ENCODE measurements around the gene AOAH.

AOAH gene

DNA sequence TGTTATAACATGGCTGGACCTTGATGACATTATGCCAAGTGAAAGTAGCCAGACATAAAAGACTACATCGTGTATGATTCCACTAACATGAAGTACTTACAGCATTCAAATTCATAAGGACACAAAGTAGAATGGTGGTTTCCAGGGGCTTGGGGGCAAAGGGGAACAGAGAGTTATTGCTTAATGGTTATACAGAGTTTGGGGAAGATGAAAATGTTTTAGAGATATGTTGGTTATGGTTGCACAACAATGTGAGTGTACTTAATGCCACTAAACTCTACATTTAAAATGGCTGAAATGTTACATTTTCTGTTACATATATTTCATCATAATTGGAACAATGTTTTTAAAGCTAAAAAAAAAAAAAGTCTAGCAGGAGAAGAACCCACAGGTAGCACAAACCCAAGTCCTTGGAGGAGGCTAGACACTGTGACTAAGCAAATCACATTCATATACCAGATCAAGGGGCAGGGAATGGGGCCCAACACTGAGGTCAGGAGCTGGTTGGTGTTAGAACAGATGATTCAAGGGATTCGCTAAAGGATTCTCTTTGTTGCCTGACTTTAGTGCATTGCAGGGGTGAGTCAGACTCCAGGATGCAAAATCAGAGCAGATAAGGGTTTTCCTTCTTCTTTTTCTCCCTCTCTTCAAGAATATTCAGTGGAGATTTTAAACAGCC, 25.1 kb upstream of the AOAH start:
- peaks cover 5% of the 10 kb centered on the region for H3K36me3 Mint-ChIP-seq (ENCODE audit: low read depth)
- H3K27me3 Mint-ChIP-seq (ENCODE audit: low read depth), result peaks cover 3% of the 10 kb centered on the region
- no peak for DNase-seq (ENCODE audit: low spot score)
- peaks cover 28% of the 10 kb centered on the region for H3K4me1 Mint-ChIP-seq (ENCODE audit: low read depth)
- no peak overlapping the region for H3K4me3 Mint-ChIP-seq
- no peak overlapping the region for H3K27ac Mint-ChIP-seq
- no peaks in the 10 kb centered on the region for H3K9me3 Mint-ChIP-seq

- Mint-ChIP-seq H3K9me3 (peaks cover 12% of the 10 kb centered on the region), H3K27ac (no peak overlapping the region), H3K27me3 (ENCODE audit: low read depth) (peaks cover 3% of the 10 kb centered on the region), H3K4me1 (ENCODE audit: low read depth) (peaks cover 28% of the 10 kb centered on the region), H3K36me3 (ENCODE audit: low read depth) (peaks cover 8% of the 10 kb centered on the region), H3K4me3 (peak overlapping the region; percentile 56)
- peak; percentile 26 for DNase-seq (ENCODE audit: low spot score)
These were observed 23.8 kb upstream of the AOAH start for GRCh38 chr7:36748017-36748487.

GRCh38 chr7:36747280-36748016, 23.2 kb upstream of the AOAH start:
- peaks cover 33% of the 10 kb centered on the region for H3K4me1 Mint-ChIP-seq (ENCODE audit: low read depth)
- peaks cover 3% of the 10 kb centered on the region for H3K27me3 Mint-ChIP-seq (ENCODE audit: low read depth)
- H3K4me3 Mint-ChIP-seq, result peak overlapping the region; percentile 56
- peaks cover 14% of the 10 kb centered on the region for H3K9me3 Mint-ChIP-seq
- DNase-seq (ENCODE audit: low spot score), result no peak
- no peak overlapping the region for H3K27ac Mint-ChIP-seq
- peaks cover 8% of the 10 kb centered on the region for H3K36me3 Mint-ChIP-seq (ENCODE audit: low read depth)

GRCh38 chr7:36746347-36746746, 22.1 kb upstream of the AOAH start:
- Mint-ChIP-seq H3K9me3 (peaks cover 14% of the 10 kb centered on the region), H3K27me3 (ENCODE audit: low read depth) (peaks cover 3% of the 10 kb centered on the region), H3K4me3 (no peak overlapping the region), H3K36me3 (ENCODE audit: low read depth) (peaks cover 8% of the 10 kb centered on the region), H3K4me1 (ENCODE audit: low read depth) (peaks cover 33% of the 10 kb centered on the region), H3K27ac (no peak overlapping the region)
- no peak for DNase-seq (ENCODE audit: low spot score)

- Mint-ChIP-seq H3K9me3 (peaks cover 14% of the 10 kb centered on the region), H3K27ac (no peak overlapping the region), H3K36me3 (ENCODE audit: low read depth) (peaks cover 8% of the 10 kb centered on the region), H3K4me3 (no peak overlapping the region), H3K27me3 (ENCODE audit: low read depth) (no peaks in the 10 kb centered on the region), H3K4me1 (ENCODE audit: low read depth) (peaks cover 29% of the 10 kb centered on the region)
- no peak for DNase-seq (ENCODE audit: low spot score)
These were observed 18.8 kb upstream of the AOAH start for GRCh38 chr7:36742911-36743775.

DNA sequence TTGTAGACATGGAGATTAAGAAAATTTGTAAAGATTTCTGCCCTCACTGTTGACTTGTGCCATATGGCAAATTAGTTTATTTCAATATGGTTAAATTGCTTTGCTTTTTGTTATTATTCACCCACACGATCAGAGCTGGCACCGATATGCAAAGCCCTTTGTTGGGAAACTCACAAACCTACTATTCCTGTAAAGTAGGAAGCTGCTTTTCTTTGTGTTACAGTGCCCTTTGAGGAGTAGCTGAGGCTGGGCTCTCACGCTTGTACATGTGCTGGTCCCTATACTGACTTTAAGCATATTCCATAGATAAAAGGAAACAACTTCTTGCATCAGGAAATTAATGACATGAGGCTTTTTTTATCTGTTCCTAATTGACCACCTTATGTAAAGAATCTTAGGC, 17.6 kb upstream of the AOAH start:
- Mint-ChIP-seq H3K4me3 (no peak overlapping the region), H3K36me3 (ENCODE audit: low read depth) (peaks cover 8% of the 10 kb centered on the region), H3K4me1 (ENCODE audit: low read depth) (peaks cover 20% of the 10 kb centered on the region), H3K27ac (no peak overlapping the region), H3K27me3 (ENCODE audit: low read depth) (no peaks in the 10 kb centered on the region), H3K9me3 (peaks cover 14% of the 10 kb centered on the region)
- no peak for DNase-seq (ENCODE audit: low spot score)

DNA sequence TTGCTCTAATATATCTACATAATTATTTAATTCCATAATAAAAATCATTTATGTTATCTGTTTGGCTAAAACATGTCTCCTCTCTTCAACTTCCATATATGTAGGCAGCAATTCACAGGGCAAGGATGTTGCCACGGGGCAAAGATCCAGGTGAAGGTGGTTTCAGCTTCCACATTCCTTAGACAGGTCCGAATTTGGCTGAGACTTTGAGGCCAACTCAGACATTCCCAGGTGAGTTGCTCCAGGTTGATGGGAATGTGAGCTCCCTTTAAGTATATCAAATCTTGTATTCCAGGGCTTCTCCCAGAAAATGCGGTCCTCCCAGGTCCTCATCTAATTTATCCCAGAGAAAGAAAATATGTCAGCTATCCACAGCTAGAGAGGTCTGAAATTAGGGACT, 15.1 kb upstream of the AOAH start:
- Mint-ChIP-seq H3K4me3 (no peak overlapping the region), H3K9me3 (peaks cover 14% of the 10 kb centered on the region), H3K27ac (no peak overlapping the region), H3K36me3 (ENCODE audit: low read depth) (peaks cover 8% of the 10 kb centered on the region), H3K4me1 (ENCODE audit: low read depth) (peaks cover 34% of the 10 kb centered on the region), H3K27me3 (ENCODE audit: low read depth) (no peaks in the 10 kb centered on the region)
- no peak for DNase-seq (ENCODE audit: low spot score)

DNA sequence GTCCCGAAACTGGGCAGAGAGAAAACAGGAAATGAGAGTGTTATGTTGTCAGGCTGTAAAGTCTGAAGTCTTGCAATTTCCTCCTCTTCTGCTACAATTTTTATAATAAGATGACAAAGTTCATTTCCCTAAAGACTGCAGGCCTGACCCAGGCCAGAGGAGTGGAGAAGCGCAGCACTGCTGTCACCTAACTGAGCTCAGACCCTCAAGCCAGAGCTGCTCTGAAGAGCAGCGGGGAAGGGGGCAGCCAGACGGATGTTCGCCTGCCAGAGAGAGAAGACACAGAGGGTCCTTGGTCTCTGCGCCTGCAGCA, 12.6 kb upstream of the AOAH start:
- Mint-ChIP-seq H3K27me3 (ENCODE audit: low read depth) (no peaks in the 10 kb centered on the region), H3K36me3 (ENCODE audit: low read depth) (peaks cover 12% of the 10 kb centered on the region), H3K27ac (peak overlapping the region; percentile 81), H3K4me3 (peak overlapping the region; percentile 67), H3K4me1 (ENCODE audit: low read depth) (peaks cover 38% of the 10 kb centered on the region), H3K9me3 (peaks cover 12% of the 10 kb centered on the region)
- no peak for DNase-seq (ENCODE audit: low spot score)

DNA sequence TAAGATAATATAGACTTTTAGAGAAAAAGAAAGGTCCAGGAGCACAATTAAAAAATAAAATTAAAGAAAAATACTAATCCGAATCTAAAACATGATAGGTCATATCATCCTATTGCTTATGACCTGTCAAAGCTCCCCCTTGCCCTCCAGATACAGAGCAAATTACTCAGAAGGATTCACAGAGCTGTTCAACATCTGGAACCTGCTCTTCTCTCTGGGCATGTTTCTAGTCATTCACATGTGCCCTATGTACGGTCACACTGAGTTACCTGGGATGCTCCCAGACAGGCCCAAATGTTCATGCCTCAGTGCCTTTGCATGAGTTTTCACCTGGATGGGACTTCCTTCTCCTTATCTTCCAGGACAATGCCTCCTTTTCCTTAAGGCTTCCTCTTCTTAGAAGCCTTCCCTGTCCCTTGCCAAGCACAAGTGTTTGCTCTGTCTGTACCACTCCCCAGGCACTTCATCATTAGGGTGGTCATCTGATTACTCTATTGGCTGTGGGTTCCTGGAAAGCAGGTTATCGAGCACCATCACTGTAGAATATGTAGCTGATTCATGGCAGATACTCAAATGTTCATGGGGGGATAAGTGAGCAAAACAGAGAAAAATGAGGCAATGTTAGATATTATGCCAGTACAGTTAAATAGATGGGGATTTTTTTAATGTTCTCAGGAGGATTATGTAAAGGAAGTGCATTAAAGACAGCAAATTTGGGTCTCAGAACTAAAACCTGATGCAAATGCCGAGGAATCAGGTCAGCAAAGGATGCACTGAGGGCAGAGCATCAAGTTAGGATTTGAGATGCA, 12.0 kb upstream of the AOAH start:
- peak overlapping the region; percentile 67 for H3K4me3 Mint-ChIP-seq
- H3K4me1 Mint-ChIP-seq (ENCODE audit: low read depth), result peaks cover 38% of the 10 kb centered on the region

DNA sequence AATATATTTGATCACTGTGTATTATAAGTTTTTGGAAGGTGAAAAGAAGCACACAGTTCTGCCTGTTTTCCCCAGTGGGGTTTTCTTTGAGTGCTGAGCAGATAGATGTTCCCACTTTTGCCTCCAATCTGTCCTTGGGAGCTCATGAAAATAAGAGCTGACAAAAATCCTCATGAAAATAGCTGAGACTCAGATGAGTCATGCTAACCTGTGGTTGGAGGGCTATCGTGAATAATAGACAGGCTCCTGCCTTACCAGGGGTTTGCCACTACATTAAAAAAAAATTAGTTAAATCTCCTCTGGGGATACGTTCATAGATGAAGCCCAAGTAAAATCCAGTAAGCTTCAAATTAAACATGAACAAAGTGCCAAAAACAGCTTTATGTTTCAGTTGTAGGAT, 10.9 kb upstream of the AOAH start:
- no peak overlapping the region for H3K4me3 Mint-ChIP-seq
- H3K4me1 Mint-ChIP-seq (ENCODE audit: low read depth), result peaks cover 38% of the 10 kb centered on the region
- H3K9me3 Mint-ChIP-seq, result peaks cover 29% of the 10 kb centered on the region
- no peaks in the 10 kb centered on the region for H3K27me3 Mint-ChIP-seq (ENCODE audit: low read depth)
- DNase-seq (ENCODE audit: low spot score), result no peak
- peak overlapping the region; percentile 2 for H3K27ac Mint-ChIP-seq
- H3K36me3 Mint-ChIP-seq (ENCODE audit: low read depth), result peaks cover 23% of the 10 kb centered on the region

More for the DNA sequence above, 12.0 kb upstream of the AOAH start:
- Mint-ChIP-seq H3K27me3 (ENCODE audit: low read depth) (no peaks in the 10 kb centered on the region), H3K9me3 (peaks cover 18% of the 10 kb centered on the region), H3K27ac (peak overlapping the region; percentile 81), H3K36me3 (ENCODE audit: low read depth) (peaks cover 15% of the 10 kb centered on the region)
- no peak for DNase-seq (ENCODE audit: low spot score)

- Mint-ChIP-seq H3K9me3 (peaks cover 33% of the 10 kb centered on the region), H3K27ac (no peak overlapping the region), H3K4me3 (no peak overlapping the region), H3K27me3 (ENCODE audit: low read depth) (no peaks in the 10 kb centered on the region), H3K36me3 (ENCODE audit: low read depth) (peaks cover 23% of the 10 kb centered on the region), H3K4me1 (ENCODE audit: low read depth) (peaks cover 38% of the 10 kb centered on the region)
- no peak for DNase-seq (ENCODE audit: low spot score)
These were observed 10.4 kb upstream of the AOAH start for GRCh38 chr7:36734731-36735130.

- Mint-ChIP-seq H3K36me3 (ENCODE audit: low read depth) (peaks cover 18% of the 10 kb centered on the region), H3K9me3 (peaks cover 40% of the 10 kb centered on the region), H3K27ac (no peak overlapping the region), H3K27me3 (ENCODE audit: low read depth) (no peaks in the 10 kb centered on the region), H3K4me1 (ENCODE audit: low read depth) (peaks cover 34% of the 10 kb centered on the region), H3K4me3 (no peak overlapping the region)
- no peak for DNase-seq (ENCODE audit: low spot score)
These were observed 9.1 kb upstream of the AOAH start for GRCh38 chr7:36733411-36733810.

DNA sequence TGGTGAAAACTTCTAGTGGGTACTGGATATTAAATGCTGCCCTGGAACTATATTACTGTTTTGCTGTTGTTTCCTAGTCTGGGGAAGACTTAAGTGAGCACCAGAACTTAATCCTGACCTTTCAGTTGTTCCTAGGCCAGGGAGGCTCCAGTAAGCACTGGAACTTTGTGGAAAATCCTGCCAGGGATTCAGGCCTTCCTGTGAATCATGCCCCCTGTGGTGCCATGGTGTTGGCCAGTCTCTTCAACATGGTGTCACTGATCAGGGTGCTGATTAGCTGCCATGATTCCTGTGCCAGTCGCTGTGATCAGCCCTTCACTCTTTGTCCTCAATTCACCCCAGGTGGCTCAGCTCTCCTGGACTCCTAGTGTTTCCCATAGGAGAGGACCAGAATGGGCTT, 8.5 kb upstream of the AOAH start:
- peaks cover 36% of the 10 kb centered on the region for H3K4me1 Mint-ChIP-seq (ENCODE audit: low read depth)
- peaks cover 43% of the 10 kb centered on the region for H3K9me3 Mint-ChIP-seq
- no peaks in the 10 kb centered on the region for H3K27me3 Mint-ChIP-seq (ENCODE audit: low read depth)
- DNase-seq (ENCODE audit: low spot score), result no peak
- no peak overlapping the region for H3K4me3 Mint-ChIP-seq
- no peak overlapping the region for H3K27ac Mint-ChIP-seq
- peaks cover 17% of the 10 kb centered on the region for H3K36me3 Mint-ChIP-seq (ENCODE audit: low read depth)

Data from T-helper 2 cell treated with Interferon-gamma antibody and Interleukin-4, amounts not matched to agents 5 μg/mL and 100 μg/mL, for 36 hours (primary cell).